WTC11 (cell line): ENCODE results near the gene RPS6KL1. TPM values are rescaled to one million over a fixed set of nuclear protein-coding genes. Genes with fewer than 3 reads are reported as not detected.

Source experiments
- ATAC-seq: fragments of 200-7000 bp; cut with Tn5 transposase; 2 replicates; pipeline ENCODE4 v1.10.0; 2021; ENCODE audit warnings: mild to moderate bottlenecking, moderate library complexity
- CTCF ChIA-PET: fragments of 300-600 bp; sonication (Branson Sonifier 250); formaldehyde crosslinking; loops from one replicate; lab custom pipeline; 2021; ENCODE audit warnings: antibody characterized with exemption; lab: Charles Lee
- POLR2A ChIA-PET: fragments of 350-600 bp; sonication (Branson Sonifier 250); formaldehyde crosslinking; loops from one replicate; lab custom pipeline; 2021; ENCODE audit warnings: antibody characterized with exemption; lab: Charles Lee
- DNase-seq: peaks from one replicate; pipeline ENCODE4 v3.0.0; 2021; ENCODE audit warnings: low spot score
- H3K27ac Mint-ChIP-seq: 2 replicates; pipeline ENCODE4 v1.8.0; 2021; ENCODE audit warnings: mixed read lengths
- H3K27me3 Mint-ChIP-seq: 2 replicates; pipeline ENCODE4 v1.8.0; 2021; ENCODE audit warnings: low read depth, mild to moderate bottlenecking, moderate library complexity, mixed read lengths
- H3K36me3 Mint-ChIP-seq: 2 replicates; pipeline ENCODE4 v1.8.0; 2021; ENCODE audit warnings: mixed read lengths
- H3K4me1 Mint-ChIP-seq: 2 replicates; pipeline ENCODE4 v1.8.0; 2022; ENCODE audit warnings: mixed read lengths
- H3K4me3 Mint-ChIP-seq: 2 replicates; pipeline ENCODE4 v1.8.0; 2021; ENCODE audit warnings: mild to moderate bottlenecking, moderate library complexity, mixed read lengths
- H3K9me3 Mint-ChIP-seq: 2 replicates; pipeline ENCODE4 v1.8.0; 2021; ENCODE audit warnings: mixed read lengths
- ELF4 ChIP-seq: sonication (generic); formaldehyde crosslinking; IDR thresholded peaks from 2 replicates; pipeline ENCODE4 v1.8.1; 2022; ENCODE audit warnings: low read depth, mild to moderate bottlenecking, moderate library complexity, missing genetic modification reagents
- ERG ChIP-seq: fragments of 250-450 bp; sonication (Bioruptor Pico); IDR thresholded peaks from 2 replicates; pipeline ENCODE4 v1.8.0; 2021; ENCODE audit warnings: mild to moderate bottlenecking
- GABPB1 ChIP-seq: sonication (generic); formaldehyde crosslinking; IDR thresholded peaks from 2 replicates; pipeline ENCODE4 v1.8.1; 2023; ENCODE audit warnings: mild to moderate bottlenecking, missing genetic modification reagents
- IRF1 ChIP-seq: sonication (generic); formaldehyde crosslinking; IDR thresholded peaks from 2 replicates; pipeline ENCODE4 v1.8.0; 2023; ENCODE audit warnings: missing genetic modification reagents
- KAT7 ChIP-seq: sonication (generic); formaldehyde crosslinking; IDR thresholded peaks from 2 replicates; pipeline ENCODE4 v1.8.1; 2023; ENCODE audit warnings: missing genetic modification reagents, mild to moderate bottlenecking, borderline replicate concordance
- MXD4 ChIP-seq: fragments of 250-450 bp; sonication (Bioruptor Pico); IDR thresholded peaks from 2 replicates; pipeline ENCODE4 v1.8.0; 2021; ENCODE audit warnings: mild to moderate bottlenecking, moderate library complexity, borderline replicate concordance
- PREB ChIP-seq: sonication (generic); formaldehyde crosslinking; IDR thresholded peaks from 2 replicates; pipeline ENCODE4 v1.8.1; 2022; ENCODE audit warnings: mild to moderate bottlenecking, missing genetic modification reagents, moderate library complexity, borderline replicate concordance
- SMAD4 ChIP-seq: sonication (generic); formaldehyde crosslinking; IDR thresholded peaks from 2 replicates; pipeline ENCODE4 v1.8.0; 2022; ENCODE audit warnings: mild to moderate bottlenecking, missing genetic modification reagents
- SOX15 ChIP-seq: fragments of 250-450 bp; sonication (Bioruptor Pico); IDR thresholded peaks from 2 replicates; pipeline ENCODE4 v1.9.0; 2021; ENCODE audit warnings: mild to moderate bottlenecking
- TCF7 ChIP-seq: sonication (generic); formaldehyde crosslinking; IDR thresholded peaks from 2 replicates; pipeline ENCODE4 v1.8.0; 2022; ENCODE audit warnings: mild to moderate bottlenecking, low read depth, missing genetic modification reagents, moderate library complexity
- ZNF121 ChIP-seq: sonication (generic); formaldehyde crosslinking; IDR thresholded peaks from 2 replicates; pipeline ENCODE4 v1.8.0; 2023; ENCODE audit warnings: missing genetic modification reagents
- ZNF396 ChIP-seq: fragments of 250-450 bp; sonication (Bioruptor Pico); IDR thresholded peaks from 2 replicates; pipeline ENCODE4 v1.8.0; 2021; ENCODE audit warnings: mild to moderate bottlenecking, moderate library complexity, borderline replicate concordance
- ZNF425 ChIP-seq: fragments of 250-450 bp; sonication (Bioruptor Pico); conservative IDR thresholded peaks from 2 replicates; pipeline ENCODE4 v1.9.0; 2021; ENCODE audit warnings: mild to moderate bottlenecking
- total RNA-seq: library from RNA; stranded (reverse); gene quantifications from 3 replicates; pipeline ENCODE4 v1.2.3, GENCODE V29; 2021
- TF ChIP-seq, protein P1 (sequence below): sonication (generic); formaldehyde crosslinking; IDR thresholded peaks from 2 replicates; pipeline ENCODE4 v1.8.1; 2023; ENCODE audit warnings: mild to moderate bottlenecking, missing genetic modification reagents, moderate library complexity
- TF ChIP-seq, protein P2 (sequence below): sonication (generic); formaldehyde crosslinking; IDR thresholded peaks from 2 replicates; pipeline ENCODE4 v1.8.1; 2022; ENCODE audit warnings: low read depth, missing genetic modification reagents, borderline replicate concordance
- TF ChIP-seq, protein P3 (sequence below): sonication (generic); formaldehyde crosslinking; IDR thresholded peaks from 2 replicates; pipeline ENCODE4 v1.8.1; 2022; ENCODE audit warnings: missing genetic modification reagents, borderline replicate concordance
- TF ChIP-seq, protein P4 (sequence below): sonication (generic); formaldehyde crosslinking; IDR thresholded peaks from 2 replicates; pipeline ENCODE4 v1.8.0; 2023; ENCODE audit warnings: mild to moderate bottlenecking, missing genetic modification reagents

The RPS6KL1 gene
- total RNA-seq, 1 experiment from 2014 or later, result 10.6 TPM

DNA sequence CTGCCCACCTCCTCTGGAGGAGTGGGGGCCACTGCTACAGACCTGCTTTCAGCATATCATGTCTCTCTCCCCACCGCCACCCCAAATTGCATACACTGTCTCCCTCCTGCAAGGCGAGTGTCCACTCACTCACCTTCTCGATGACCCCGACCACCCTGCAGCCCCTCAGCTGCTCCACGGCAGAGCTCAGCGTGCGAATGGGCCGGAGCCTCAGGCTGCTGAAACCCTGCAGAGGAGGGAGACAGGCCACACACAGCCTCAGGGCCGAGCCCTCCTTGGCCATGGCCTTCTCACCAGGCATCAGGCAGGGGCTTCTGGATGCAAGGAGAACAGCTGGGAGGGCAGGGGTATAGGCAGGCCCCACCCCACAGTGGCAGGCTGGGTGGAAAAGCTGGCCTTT lies 4.7 kb downstream of the RPS6KL1 start (continued):
- TF ChIP-seq ERG (CRISPR knock-in tag), result no peak
- TF ChIP-seq TCF7 (CRISPR knock-in tag), result no peak
- no peak for TF ChIP-seq ZNF121 (CRISPR knock-in tag)
- no peak for TF ChIP-seq SMAD4 (CRISPR knock-in tag)

DNA sequence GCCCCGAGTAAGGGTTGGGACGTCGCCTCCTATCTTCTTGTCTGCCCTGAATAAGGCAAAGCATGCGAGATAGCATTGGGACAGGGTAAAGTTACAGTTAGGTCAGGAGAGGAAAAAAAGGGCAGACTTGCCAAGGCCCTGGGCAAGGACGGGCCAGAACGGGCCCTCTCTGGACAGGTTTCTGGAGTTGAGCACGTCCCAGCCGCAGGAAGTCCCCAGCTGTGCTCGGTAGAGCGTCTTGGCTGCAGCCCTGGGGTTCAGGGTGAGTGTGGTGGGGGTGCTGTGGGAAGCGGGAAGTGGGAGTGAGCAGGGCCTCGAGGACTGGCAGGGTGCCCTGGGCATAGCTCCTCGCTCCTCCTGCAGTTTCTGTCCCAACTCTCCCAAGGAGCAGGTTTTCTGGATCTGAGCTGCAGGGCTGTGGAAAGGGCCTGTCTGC lies 5.4 kb downstream of the RPS6KL1 start:
- Mint-ChIP-seq H3K4me1 (peaks cover 9% of the 10 kb centered on the region), H3K4me3 (no peak overlapping the region), H3K27ac (0 out of 2 replicates have a peak overlapping the region, but pooled peaks have one; percentile 57), H3K36me3 (no peaks in the 10 kb centered on the region), H3K27me3 (0 out of 2 replicates have a peak, but pooled peaks cover 3% of the 10 kb centered on the region), H3K9me3 (no peaks in the 10 kb centered on the region)
- POLR2A ChIA-PET, result no interaction called here
- DNase-seq (no peak), ATAC-seq (no peak)
- CTCF ChIA-PET, result interaction anchor here (1.3 to 2.5 kb wide), 4 partner anchors 12 to 153 kb away, joined by 3 to 11 read pairs (median 6); no protein-coding TSS in a partner anchor
- TF ChIP-seq ZNF396 (no peak), MXD4 (CRISPR knock-in tag) (no peak), ZNF425 (CRISPR knock-in tag) (no peak), IRF1 (CRISPR knock-in tag) (no peak), SOX15 (CRISPR knock-in tag) (no peak), TCF7 (CRISPR knock-in tag) (no peak), KAT7 (CRISPR knock-in tag) (no peak), GABPB1 (CRISPR knock-in tag) (no peak), ERG (CRISPR knock-in tag) (no peak), ELF4 (CRISPR knock-in tag) (no peak), PREB (CRISPR knock-in tag) (no peak)
- TF ChIP-seq, protein P1, sequence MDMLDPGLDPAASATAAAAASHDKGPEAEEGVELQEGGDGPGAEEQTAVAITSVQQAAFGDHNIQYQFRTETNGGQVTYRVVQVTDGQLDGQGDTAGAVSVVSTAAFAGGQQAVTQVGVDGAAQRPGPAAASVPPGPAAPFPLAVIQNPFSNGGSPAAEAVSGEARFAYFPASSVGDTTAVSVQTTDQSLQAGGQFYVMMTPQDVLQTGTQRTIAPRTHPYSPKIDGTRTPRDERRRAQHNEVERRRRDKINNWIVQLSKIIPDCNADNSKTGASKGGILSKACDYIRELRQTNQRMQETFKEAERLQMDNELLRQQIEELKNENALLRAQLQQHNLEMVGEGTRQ, result no peak
- TF ChIP-seq, protein P2, sequence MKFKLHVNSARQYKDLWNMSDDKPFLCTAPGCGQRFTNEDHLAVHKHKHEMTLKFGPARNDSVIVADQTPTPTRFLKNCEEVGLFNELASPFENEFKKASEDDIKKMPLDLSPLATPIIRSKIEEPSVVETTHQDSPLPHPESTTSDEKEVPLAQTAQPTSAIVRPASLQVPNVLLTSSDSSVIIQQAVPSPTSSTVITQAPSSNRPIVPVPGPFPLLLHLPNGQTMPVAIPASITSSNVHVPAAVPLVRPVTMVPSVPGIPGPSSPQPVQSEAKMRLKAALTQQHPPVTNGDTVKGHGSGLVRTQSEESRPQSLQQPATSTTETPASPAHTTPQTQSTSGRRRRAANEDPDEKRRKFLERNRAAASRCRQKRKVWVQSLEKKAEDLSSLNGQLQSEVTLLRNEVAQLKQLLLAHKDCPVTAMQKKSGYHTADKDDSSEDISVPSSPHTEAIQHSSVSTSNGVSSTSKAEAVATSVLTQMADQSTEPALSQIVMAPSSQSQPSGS (CRISPR knock-in tag), result no peak
- TF ChIP-seq, protein P3, sequence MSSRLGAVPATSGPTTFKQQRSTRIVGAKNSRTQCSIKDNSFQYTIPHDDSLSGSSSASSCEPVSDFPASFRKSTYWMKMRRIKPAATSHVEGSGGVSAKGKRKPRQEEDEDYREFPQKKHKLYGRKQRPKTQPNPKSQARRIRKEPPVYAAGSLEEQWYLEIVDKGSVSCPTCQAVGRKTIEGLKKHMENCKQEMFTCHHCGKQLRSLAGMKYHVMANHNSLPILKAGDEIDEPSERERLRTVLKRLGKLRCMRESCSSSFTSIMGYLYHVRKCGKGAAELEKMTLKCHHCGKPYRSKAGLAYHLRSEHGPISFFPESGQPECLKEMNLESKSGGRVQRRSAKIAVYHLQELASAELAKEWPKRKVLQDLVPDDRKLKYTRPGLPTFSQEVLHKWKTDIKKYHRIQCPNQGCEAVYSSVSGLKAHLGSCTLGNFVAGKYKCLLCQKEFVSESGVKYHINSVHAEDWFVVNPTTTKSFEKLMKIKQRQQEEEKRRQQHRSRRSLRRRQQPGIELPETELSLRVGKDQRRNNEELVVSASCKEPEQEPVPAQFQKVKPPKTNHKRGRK, result no peak
- TF ChIP-seq, protein P4, sequence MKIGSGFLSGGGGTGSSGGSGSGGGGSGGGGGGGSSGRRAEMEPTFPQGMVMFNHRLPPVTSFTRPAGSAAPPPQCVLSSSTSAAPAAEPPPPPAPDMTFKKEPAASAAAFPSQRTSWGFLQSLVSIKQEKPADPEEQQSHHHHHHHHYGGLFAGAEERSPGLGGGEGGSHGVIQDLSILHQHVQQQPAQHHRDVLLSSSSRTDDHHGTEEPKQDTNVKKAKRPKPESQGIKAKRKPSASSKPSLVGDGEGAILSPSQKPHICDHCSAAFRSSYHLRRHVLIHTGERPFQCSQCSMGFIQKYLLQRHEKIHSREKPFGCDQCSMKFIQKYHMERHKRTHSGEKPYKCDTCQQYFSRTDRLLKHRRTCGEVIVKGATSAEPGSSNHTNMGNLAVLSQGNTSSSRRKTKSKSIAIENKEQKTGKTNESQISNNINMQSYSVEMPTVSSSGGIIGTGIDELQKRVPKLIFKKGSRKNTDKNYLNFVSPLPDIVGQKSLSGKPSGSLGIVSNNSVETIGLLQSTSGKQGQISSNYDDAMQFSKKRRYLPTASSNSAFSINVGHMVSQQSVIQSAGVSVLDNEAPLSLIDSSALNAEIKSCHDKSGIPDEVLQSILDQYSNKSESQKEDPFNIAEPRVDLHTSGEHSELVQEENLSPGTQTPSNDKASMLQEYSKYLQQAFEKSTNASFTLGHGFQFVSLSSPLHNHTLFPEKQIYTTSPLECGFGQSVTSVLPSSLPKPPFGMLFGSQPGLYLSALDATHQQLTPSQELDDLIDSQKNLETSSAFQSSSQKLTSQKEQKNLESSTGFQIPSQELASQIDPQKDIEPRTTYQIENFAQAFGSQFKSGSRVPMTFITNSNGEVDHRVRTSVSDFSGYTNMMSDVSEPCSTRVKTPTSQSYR (CRISPR knock-in tag), result no peak
